Cardiac muscle cell (in vitro differentiated cells and primary cell): ENCODE results near the gene CLP1. TPM values are rescaled to one million over a fixed set of nuclear protein-coding genes. Genes with fewer than 3 reads are reported as not detected.
"Not testable (repeated sequence)": the region's sequence is repeated elsewhere in the genome, so short reads cannot be mapped to it uniquely, and the experiment has no call there.

Experiments
- DNase-seq, 2 donors: peaks; one replicate each; pipeline versions ENCODE4 v3.0.0 to v3.0.0-alpha.2; 2010 to 2017; ENCODE audit warnings: low read depth in 1 of 2, low spot score in 1 of 2
- H3K27ac ChIP-seq: fragments of 200-600 bp; sonication (generic); 2 replicates; pipeline ENCODE4 v1.5.1; 2016
- H3K27me3 ChIP-seq: fragments of 200-600 bp; sonication (generic); 2 replicates; pipeline ENCODE4 v1.6.0; 2016; ENCODE audit warnings: control low read depth
- H3K36me3 ChIP-seq: fragments of 200-600 bp; sonication (generic); 2 replicates; pipeline ENCODE4 v1.5.1; 2016; ENCODE audit warnings: control low read depth
- H3K4me1 ChIP-seq: fragments of 200-600 bp; sonication (generic); 2 replicates; pipeline ENCODE4 v1.8.1; 2017; ENCODE audit warnings: low read depth, mild to moderate bottlenecking, mixed run types
- H3K4me3 ChIP-seq: fragments of 200-600 bp; sonication (generic); 2 replicates; pipeline ENCODE4 v1.5.1; 2016; ENCODE audit warnings: mild to moderate bottlenecking
- H3K9me3 ChIP-seq: fragments of 200-600 bp; sonication (generic); 2 replicates; pipeline ENCODE4 v1.5.1; 2017; ENCODE audit warnings: low read depth, mild to moderate bottlenecking, control low read depth
- polyA plus RNA-seq: library from polyadenylated mRNA; unstranded; fragments of >200 nt; fragmentation: Nextera tagmentation; extraction: Ambion mirVana; gene quantifications from 2 replicates; pipeline ENCODE4 v1.2.1, GENCODE V29; 2016
- total RNA-seq: library from RNA; depleted of rRNA; stranded (reverse); fragments of >200 nt; gene quantifications from 2 replicates; pipeline ENCODE4 v1.2.3, GENCODE V29; 2016
- TF ChIP-seq, protein P1 (sequence below): IDR thresholded peaks from 2 replicates; pipeline ENCODE4 v1.5.1; 2012; ENCODE audit warnings: low read depth, mild to moderate bottlenecking, low read length

Gene CLP1
- total and polyA plus RNA-seq, 2 experiments from 2014 or later: 16.5 to 17.9 TPM

GRCh38 chr11:57680552-57680874 is 23.0 kb downstream of the CLP1 start:
- no peak overlapping the region for H3K4me3 ChIP-seq
- H3K9me3 ChIP-seq: no peaks in the 10 kb centered on the region
- peak in 1 of 2 donors; percentile 38 for DNase-seq
- H3K36me3 ChIP-seq: peaks cover 17% of the 10 kb centered on the region
- TF ChIP-seq, protein P1, sequence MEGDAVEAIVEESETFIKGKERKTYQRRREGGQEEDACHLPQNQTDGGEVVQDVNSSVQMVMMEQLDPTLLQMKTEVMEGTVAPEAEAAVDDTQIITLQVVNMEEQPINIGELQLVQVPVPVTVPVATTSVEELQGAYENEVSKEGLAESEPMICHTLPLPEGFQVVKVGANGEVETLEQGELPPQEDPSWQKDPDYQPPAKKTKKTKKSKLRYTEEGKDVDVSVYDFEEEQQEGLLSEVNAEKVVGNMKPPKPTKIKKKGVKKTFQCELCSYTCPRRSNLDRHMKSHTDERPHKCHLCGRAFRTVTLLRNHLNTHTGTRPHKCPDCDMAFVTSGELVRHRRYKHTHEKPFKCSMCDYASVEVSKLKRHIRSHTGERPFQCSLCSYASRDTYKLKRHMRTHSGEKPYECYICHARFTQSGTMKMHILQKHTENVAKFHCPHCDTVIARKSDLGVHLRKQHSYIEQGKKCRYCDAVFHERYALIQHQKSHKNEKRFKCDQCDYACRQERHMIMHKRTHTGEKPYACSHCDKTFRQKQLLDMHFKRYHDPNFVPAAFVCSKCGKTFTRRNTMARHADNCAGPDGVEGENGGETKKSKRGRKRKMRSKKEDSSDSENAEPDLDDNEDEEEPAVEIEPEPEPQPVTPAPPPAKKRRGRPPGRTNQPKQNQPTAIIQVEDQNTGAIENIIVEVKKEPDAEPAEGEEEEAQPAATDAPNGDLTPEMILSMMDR: no peak
- H3K4me1 ChIP-seq: no peaks in the 10 kb centered on the region
- no peak overlapping the region for H3K27ac ChIP-seq
- H3K27me3 ChIP-seq: no peaks in the 10 kb centered on the region

DNA sequence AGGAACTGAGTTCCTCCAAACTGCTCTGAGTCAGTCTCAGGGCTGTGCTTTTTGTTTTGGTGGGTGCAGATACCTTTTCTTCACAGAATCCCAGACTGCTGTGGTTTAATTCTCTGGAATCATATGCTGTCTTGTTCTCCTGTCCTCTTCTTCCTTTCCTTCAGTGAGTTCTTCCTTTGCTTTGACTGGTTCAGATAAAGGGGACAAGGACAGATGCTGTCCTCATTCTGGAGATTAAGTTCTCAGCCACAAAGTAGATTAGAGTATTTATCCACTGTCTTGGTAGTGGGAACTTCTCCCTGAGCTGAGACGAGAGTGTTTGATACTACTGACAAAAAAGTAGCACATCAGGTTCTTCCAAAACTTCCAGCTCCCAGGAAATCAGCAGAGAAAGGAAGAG is 23.6 kb downstream of the CLP1 start:
- no peaks in the 10 kb centered on the region for H3K4me1 ChIP-seq
- TF ChIP-seq, protein P1: no peak
- no peaks in the 10 kb centered on the region for H3K9me3 ChIP-seq
- DNase-seq: no peak
- no peak overlapping the region for H3K4me3 ChIP-seq
- peaks cover 17% of the 10 kb centered on the region for H3K36me3 ChIP-seq
- H3K27ac ChIP-seq: no peak overlapping the region
- H3K27me3 ChIP-seq: no peaks in the 10 kb centered on the region

- H3K27me3 ChIP-seq, H3K4me3 ChIP-seq, DNase-seq, H3K4me1 ChIP-seq, H3K27ac ChIP-seq, H3K9me3 ChIP-seq: not testable (repeated sequence)
- peaks cover 65% of the 10 kb centered on the region for H3K36me3 ChIP-seq
Measured at GRCh38 chr11:57690474-57690873, 32.9 kb downstream of the CLP1 start.

DNA sequence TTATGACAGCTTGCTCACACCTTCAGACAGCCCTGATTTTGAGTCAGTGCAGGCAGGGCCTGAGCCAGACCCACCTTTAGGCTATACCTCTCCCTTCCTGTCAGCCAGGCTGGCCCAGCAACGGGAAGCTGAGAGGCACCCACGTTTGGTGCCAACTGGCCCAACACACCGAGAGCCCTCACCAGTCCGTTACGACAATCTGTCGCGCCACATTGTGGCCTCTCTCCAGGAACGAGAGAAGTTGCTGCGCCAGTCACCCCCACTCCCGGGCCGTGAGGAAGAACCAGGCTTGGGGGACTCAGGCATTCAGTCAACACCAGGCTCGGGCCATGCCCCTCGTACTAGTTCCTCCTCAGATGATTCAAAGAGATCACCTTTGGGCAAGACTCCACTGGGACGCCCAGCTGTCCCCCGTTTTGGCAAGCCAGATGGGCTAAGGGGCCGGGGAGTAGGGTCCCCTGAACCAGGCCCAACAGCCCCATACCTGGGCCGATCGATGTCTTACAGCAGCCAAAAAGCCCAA is 41.3 kb downstream of the CLP1 start:
- H3K4me1 ChIP-seq: no peaks in the 10 kb centered on the region
- DNase-seq: no peak
- TF ChIP-seq, protein P1: no peak
- no peak overlapping the region for H3K27ac ChIP-seq
- peaks cover 65% of the 10 kb centered on the region for H3K36me3 ChIP-seq
- no peaks in the 10 kb centered on the region for H3K9me3 ChIP-seq
- H3K4me3 ChIP-seq: no peak overlapping the region
- no peaks in the 10 kb centered on the region for H3K27me3 ChIP-seq

DNA sequence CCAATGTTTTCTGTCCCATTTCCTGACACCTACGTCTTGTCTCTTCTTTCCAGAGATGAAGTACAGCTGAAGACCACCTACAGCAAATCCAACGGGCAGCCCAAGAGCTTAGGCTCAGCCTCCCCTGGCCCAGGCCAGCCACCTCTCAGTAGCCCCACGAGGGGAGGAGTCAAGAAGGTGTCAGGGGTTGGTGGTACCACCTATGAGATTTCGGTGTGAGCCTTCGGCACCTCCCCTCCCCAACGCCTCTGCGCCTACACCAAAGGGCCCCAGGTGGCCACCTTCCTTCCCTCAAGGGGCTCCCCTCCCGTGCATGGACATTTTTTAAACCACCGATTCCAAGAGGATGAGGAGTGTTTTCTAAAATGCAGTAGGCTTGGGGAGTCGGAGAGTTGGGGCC is 42.3 kb downstream of the CLP1 start:
- peaks cover 56% of the 10 kb centered on the region for H3K36me3 ChIP-seq

DNA sequence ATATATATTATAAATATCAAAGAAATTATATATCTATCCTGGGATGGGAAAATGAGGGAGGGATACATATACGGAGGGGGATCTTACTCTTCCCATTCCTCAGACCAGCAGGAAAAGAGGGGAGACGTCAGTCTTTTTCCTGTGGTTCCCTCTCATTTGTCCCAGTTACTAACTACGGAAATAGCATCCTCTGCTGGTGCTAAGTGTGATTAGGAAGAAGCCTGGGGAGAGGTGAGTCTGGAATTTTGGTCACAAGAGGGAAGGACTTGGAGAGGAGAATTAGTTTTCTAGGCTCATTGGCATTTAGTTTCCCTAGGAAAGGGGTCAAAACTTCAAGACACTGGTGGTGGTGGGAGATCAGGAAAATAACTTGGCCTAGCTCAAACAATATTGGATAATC is 42.9 kb downstream of the CLP1 start:
- no peak overlapping the region for H3K4me3 ChIP-seq
- TF ChIP-seq, protein P1: no peak
- H3K9me3 ChIP-seq: no peaks in the 10 kb centered on the region
- H3K4me1 ChIP-seq: no peaks in the 10 kb centered on the region
- no peaks in the 10 kb centered on the region for H3K27me3 ChIP-seq
- no peak overlapping the region for H3K27ac ChIP-seq
- DNase-seq: no peak
- peaks cover 52% of the 10 kb centered on the region for H3K36me3 ChIP-seq

More for the DNA sequence above, 42.3 kb downstream of the CLP1 start:
- no peak for DNase-seq
- Histone ChIP-seq H3K27ac (no peak overlapping the region), H3K4me1 (no peaks in the 10 kb centered on the region), H3K9me3 (no peaks in the 10 kb centered on the region), H3K27me3 (no peaks in the 10 kb centered on the region), H3K4me3 (no peak overlapping the region)
- TF ChIP-seq, protein P1: no peak
